Ramos (cell line): ENCODE measurements around the gene NLRC5.
"Not testable (repeated sequence)": the region's sequence is repeated elsewhere in the genome, so short reads cannot be mapped to it uniquely, and the experiment has no call there.

Source experiments
- in situ Hi-C: fragments of 300-500 bp; cut with MboI; formaldehyde crosslinking; loops from one replicate; pipeline ENCODE4 v1.14.3; 2022; ENCODE audit warnings: low sequenced_read_pairs; ENCODE audit not compliant: unreplicated experiment

The NLRC5 gene

DNA sequence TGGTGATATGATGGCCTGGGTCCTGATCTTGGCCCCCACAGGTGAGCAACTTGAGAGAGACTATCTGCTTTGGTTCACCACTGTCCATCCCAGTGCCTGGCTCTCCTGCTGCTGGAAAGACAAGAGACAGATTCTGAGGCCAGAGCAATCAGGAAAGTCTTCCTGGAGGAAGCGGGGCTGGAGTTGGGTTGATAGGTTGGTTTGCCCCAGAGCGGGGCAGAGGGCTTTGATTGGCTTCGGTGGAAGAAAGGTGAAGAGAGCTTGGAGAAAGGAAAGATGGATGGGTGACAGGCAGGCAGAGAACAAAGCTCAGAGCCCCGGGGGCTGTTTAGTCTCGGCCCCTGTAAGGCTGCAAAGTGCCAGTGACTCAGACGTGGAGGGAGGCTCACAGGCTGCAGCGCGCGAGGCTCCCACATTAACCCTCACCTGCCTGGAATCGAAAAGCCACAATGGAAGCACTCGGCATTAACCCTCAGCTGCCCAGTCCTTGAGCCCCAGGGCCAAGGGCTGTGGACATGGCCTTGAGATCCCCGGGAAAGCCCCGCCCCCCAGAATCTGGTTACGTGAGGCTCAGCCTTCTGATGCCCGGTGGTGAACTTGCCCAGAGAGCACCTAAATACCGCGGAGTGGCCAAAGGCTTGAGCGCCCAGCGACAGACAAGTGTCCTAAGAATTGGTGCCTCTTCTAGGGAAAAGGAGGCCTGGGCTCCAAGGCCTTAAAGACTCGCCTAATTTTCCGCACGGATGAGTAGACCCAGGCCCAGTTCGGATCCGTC lies 102.0 kb downstream of the NLRC5 start:
- in situ Hi-C loops, result no loop called here

DNA sequence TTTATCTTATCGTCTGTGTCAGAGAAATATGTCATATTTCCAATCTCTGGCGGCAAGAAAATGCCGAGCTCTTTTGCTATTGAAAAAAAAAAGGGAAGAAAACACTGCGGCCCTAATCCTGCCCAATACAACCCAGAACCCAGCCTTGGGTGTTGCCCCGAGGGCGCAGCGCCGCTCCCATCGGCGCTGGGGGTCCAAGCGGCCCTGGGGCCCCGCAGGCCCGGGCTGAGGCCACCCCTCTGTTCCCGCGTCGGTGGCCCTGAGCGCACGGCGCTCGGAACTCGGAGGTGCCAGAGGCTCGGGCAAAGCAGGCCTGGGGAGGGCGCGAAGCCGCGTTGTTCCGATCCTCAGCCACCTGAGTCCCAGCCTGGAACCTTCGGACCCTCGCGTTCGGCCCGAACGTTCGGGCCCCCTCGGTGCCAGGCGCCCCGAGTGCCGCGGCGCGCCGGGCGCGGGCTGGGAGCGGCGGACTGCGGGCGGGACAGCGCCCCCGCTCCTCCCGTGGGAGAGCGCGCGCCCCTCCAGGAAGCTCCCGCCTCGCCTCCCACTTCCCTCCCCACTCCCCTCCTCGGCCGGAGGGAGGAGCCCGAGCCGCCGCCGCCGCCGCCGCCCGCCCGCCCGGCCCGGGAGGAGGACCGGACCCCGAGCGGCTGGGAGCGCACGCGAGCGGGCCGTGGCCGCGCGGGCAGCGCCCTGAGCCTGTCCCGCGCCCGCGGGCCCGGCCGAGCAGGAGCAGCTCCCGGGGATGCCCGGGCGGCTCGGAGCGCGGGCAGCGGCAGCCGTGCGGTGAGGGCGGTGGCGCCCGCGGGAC lies 102.8 kb downstream of the NLRC5 start, which contains the start of gene CPNE2:
CPNE2 (plus strand) TSS at position 609 of the 811 bp plus-strand sequence. CDS start 18,160 bp downstream, outside the sequence.
- in situ Hi-C loops, result no loop called here

DNA sequence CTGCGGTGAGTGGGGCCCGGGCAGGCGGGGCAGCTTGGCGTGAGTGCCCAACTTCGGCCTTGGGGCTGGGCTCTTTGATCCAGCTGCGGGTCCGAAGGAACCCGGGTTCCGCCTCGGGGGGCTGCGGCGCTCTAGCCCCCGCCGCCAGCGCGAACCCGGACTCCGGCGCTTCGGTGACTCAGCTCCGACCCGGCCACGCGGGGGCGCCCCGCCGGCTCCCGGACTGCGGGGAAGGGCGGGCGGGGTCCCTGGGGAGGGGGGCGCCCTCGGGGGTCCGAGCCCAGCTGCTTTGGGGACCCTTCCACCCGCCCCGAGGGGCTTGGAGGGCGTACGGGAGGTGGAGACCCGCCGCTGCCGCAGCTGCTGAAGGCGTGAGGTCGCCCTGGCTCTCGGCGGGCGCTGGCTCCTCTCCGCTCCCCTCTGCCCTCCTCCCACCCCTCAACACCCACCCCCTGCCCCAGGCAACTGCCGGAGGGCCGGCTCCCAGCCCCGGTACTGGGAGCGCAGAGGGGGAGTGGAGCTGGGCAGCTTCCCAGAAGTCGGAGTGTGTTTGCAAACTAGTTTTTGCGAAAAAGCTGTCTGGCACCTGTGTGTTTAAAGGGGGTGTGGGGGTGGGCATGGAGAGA lies 103.5 kb downstream of the NLRC5 start:
- in situ Hi-C loops, result no loop called here

DNA sequence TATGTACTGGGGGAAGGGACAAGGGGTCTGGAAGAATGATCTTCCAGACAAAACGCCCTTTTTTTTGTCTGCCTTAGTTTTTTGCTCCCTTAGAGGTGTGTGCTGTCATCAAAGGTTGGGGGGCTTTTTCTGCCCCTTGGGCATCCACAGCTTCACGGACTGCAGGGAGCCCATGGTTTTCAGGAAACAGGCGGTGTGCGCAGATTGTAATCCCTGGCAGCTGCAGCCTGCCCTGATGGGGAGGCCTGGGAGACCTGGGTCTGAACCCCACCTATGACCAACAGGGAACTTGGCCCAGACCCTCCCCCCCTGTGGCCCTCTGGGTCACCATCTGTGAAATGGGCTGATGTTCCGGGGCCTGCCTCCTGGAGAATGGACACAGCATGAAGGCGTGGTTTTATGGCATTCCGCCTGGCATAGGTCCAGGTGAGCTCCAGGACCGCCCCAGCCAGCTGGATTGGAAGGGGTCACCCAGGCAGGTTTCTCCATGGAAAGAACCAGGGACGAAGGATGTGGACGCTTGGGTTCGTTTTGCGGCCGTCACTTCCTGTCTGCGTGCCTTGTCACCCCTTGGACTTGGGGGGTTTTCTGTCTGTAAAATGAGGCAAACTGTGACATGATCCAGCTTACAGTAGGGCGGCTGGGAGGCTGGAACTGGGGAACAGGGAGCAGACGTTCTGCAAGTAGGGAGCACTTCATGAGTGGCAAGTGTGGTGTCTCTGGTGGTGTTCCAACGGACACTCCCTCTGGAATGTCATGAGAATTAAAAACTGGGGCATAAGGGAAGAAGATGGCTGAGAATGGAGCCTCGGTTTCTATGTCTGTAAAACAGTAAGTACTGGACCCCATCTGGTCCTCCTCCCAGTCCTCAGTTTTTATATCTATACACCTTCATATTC lies 104.6 kb downstream of the NLRC5 start:
- in situ Hi-C loops, result no loop called here

DNA sequence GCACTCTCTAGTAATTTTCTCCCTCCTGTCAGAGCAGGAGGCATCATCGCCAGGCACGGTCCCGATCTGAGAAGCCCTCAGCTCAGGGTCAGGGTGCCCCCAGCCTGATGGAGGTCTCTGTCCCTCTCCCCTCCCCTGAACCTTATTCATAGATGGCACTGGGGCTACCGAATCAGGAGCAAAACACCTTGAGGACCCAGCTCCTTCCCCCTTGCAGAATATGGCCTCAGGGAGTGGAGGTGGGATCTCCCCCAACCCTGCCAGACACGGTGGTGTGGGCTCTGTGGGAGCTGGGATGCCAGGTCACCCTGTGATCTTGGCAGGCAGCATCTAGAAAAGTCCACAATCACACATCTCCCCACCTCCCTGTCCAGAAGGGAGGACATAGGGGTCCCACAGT lies 105.6 kb downstream of the NLRC5 start:
- in situ Hi-C loops, result no loop called here

DNA sequence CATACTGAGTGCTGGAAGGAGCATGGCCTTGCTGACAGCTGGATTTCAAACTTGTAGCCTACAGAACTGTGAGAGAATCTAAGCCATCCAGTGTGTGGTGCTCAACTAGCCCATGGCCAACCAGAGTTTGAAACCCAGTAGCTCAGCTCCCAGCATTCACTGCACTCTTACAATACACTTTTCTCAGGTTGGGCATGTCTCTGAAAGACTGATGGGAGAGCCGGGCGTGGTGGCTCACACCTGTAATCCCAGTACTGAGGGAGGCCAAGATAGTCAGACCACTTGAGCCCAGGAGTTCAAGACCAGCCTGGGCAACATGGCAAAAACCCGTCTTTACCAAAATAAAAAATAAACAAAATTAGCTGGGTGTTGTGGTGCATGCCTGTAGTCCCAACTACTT lies 106.8 kb downstream of the NLRC5 start:
- in situ Hi-C loops, result no loop called here

DNA sequence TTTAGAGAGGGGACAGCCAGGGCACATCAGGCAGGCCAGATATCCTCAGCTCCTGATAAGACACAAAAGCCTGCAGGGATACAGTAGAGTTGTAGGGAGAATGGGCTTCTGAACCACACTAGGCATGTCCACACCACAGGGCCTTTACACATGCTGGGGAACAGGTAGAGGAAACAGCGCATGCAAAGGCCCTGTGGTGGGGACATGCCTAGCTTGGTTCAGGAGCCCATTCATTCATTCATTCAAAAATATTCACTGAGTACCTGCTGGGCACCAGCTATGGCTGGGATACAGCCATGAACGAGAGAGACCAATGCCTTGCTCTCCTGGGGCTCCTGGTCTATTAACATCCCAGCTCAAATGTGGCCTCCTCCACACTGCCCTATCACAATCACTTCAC lies 107.4 kb downstream of the NLRC5 start:
- in situ Hi-C loops, result no loop called here

DNA sequence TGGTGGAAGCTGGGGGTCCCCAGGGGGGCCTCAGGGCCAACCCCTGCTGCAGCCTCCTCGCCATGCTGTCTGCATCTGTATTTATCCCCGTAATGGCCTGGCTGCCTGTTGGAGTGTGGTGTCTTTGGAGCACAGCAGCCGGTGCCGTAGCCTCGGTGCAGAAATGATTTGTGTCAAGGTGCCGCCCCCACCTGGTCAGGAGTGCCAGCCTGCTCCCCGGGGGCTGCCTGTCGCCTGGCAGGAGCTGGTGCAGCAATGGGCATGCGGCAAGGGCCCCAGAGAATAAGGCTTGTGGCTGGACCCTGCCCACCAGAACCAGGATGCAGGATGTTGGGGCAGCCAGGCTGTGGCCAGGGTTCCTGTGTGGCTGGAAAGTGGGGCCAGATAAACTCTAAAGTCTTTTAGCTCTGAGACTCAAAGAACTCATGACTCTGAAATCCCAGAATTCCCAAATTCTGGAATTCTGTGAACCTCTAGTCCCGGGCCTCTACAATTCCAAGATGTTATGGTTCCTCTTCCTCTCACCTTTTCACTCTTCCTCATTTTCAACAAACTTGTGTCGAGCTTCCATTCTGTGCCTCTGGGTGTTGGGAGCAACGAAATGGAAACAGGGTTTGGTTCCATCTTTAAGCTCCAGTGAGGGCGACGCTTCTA lies 109.0 kb downstream of the NLRC5 start:
- in situ Hi-C loops, result no loop called here

DNA sequence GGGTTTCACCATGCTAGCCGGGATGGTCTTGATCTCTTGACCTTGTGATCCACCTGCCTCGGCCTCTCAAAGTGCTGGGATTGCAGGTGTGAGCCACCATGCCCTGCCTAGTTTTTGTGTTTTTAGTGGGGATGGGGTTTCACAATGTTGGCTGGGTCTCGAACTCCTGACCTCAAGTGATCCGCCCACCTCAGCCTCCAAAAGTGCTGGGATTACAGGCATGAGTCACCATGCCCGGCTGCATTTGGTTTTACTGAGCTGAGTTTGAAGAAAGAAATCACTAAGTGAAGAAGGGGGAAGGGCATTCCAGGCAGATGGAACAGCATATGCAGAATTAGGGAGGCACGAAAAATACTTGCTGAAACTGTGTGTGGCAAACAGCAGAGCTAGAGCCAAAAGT lies 110.6 kb downstream of the NLRC5 start:
- in situ Hi-C loops, result not testable (repeated sequence)

DNA sequence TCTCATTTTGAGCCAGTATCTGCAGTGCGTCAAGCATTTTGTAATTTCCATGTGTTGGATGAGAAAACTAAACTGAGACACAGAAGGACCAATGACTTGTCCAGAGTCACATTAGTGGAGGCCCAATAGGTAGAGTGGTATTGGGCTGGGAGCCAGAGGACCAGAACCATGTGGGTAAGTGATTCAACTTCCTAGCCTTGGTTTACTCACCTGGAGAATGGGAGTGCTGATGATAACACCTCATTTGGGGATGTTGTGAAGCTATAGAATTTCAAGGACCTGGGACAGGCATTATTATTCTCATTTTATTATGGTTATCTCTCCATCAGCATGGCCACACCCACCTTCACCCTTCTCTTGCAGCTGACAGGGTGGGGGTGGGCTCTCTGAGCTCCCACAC lies 111.1 kb downstream of the NLRC5 start:
- in situ Hi-C loops, result no loop called here

DNA sequence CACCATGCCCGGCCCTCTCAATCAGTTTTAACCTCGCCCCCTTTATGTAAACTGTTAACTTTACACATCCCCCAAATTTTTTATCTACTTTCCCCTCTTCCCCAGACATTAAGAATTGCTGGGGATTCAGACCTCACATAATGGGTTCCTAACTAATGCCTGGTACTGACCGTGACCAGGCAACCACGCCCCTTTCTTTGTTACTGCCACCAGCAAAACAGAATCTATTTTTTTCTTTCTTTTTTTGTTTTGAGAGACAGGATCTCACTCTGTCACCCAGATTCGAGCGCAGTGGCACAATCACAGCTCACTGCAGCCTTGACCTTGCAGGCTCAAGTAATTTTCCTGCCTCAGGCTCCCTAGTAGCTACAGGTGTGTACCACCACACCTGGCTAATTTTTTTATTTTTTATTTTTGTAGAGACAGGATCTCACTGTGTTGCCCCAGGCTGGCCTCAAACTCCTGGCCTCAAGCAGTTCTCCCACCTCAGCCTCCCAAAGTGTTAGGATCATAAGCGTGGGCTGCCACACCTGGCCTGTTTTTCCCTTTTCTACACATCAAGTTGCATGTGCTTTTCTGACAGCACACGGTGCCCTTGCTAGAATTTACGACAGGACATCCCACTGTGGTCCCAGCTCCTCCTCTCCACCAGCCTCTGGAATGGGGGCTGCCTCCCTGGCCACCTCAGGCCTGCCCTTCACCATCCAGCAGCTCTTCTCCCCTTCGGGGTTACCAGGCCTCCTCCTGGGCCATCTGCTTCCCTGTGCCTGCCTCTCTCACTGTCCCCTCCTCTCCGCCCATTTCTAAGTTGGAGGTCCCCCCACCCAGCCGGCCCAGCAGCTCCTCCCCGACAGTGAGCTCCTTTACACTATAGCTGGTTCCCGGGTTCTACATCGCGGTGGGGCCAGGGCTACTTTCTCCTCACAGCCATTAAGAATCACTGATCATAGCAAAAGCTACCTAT lies 113.8 kb downstream of the NLRC5 start:
- in situ Hi-C loops, result no loop called here

DNA sequence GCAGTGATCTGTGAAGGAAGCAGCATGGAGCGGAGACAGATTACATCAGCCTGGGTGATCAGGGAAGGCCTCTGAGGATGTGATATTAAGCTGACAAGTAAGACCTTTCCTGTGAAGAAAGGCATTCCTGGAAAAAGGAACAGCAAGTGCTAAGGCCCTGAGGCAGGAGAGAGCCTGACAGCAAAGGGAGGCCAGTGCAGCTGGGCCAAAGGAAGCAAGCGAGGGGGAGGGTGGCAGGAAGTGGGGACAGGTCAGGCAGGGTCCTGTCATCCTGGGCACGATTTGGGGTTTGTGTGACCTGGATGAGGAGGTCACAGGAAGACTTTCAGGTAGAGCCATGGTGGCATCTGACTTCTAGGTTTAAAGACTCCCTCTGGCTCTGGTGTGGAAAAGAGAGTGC lies 115.3 kb downstream of the NLRC5 start:
- in situ Hi-C loops, result no loop called here

DNA sequence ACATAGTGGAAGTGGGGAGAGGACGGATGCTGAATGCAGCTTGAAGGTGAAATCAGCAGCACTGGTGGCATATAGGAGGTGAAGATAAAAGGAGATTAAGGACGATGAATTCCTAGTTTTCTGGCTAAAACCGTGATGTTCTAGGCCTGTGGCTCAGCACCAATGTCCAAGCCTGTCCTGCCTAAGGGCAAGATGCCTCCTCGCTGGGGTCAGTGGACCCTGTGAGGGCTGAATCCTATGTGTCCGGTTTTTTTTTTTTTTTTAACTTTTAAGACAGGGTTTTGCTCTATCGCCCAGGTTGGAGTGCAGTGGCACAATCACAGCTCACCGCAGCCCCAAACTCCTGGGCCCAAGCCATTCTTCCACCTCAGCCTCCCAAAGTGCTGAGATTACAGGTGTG lies 115.8 kb downstream of the NLRC5 start:
- in situ Hi-C loops, result no loop called here

DNA sequence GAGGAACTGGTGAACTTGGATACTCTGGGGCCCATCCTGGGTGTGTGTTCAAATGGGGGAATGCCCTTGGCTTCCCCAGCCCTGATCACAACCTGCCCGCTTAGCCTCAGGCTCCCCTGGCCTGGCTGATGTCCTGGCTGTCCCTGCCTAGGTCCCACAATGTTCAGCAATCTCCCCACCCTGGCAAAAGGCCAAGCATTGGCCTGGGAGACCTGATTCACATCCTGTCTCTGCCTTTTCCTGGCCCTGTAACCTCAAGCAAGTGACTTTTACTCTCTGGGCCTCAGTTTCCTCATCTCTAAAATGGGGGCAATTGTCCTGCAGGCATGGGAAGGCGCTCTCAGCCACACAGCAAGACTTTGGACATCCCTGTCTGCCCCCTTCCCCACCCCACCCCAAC lies 117.4 kb downstream of the NLRC5 start:
- in situ Hi-C loops, result no loop called here

DNA sequence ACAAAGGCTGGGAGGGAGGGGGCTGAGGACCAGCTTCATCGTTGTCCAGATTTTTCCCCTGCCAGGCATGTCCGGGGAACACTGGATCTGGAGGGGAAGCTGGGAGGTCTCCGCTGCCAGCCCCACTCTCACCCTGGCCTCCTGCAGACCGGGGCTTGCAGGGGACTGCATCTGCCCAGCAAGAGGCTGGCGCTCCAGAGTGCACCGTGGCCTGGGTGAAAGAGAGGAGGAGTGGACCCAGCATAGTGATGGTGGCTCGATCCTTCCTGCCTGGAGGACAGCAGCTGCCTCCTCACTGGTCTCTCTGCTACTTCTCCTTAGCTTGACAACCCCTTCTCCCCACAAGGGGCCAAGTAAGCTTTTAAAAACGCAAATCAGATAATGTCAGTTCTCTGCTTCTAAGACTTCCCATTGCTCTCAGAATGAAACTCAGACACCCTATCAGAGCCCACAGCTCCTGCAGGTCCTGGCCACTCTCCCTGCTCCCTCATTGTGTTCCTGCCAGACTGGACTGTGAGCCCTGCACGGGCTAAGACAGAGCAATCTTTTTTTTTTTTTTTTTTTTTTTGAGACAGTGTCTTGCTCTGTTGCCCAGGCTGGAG lies 118.1 kb downstream of the NLRC5 start:
- in situ Hi-C loops, result no loop called here

DNA sequence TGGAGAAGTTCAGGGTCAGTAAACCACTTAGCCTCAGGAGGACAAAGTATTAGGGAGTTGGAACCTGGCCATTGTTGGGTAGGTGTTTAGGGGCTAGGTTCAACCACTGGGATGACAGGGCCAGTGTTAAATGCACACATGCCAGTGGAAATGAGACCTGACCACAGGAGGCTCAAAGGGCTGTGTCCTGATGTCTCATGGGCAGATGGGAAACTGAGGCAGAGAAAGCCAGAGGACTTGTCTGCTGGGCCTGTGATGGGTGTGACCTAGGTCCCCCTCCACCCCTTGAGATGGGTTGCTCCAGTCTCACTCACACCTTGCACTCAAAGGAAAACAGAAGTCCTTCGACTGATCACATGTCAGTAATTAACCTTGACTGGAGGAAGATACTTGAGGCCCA lies 119.1 kb downstream of the NLRC5 start:
- in situ Hi-C loops, result no loop called here

DNA sequence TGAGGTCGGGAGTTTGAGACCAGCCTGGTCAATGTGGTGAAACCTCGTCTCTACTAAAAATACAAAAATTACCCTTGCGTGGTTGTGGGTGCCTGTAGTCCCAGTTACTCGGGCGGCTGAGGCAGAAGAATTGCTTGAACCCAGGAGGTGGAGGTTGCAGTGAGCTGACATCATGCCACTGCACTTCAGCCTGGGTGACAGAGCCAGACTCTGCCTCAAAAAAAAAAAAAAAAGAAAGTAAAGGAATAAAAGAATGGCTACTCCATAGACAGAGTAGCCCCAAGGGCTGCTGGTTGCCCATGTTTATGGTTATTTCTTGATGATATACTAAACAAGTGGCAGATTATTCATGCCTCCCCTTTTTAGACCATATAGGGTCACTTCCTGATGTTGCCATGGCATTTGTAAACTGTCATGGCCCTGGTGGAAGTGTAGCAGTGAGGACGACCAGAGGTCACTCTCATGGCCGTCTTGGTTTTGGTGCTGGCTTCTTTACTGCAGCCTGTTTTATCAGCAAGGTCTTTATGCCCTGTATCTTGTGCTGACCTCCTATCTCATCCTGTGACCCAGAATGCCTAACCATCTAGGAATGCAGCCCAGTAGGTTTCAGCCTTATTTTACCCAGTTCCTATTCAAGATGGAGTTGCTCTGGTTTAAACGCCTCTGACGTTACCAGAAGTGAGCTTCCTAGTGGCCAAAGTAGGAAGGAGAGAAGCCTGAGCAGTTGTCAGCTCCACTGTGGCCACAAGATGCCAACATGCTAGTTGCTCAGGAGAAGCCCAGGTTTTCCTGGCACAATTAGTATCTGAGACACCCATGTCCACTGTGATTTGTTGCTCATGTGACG lies 120.1 kb downstream of the NLRC5 start:
- in situ Hi-C loops, result not testable (repeated sequence)
